ENCODE measurements around the gene SAC3D1. TPM values are rescaled to one million over a fixed set of nuclear protein-coding genes. Genes with fewer than 3 reads are reported as not detected.
A peak's percentile ranks its signal among the peaks of the same experiment; 100 is the strongest.

The SAC3D1 gene
- total and polyA plus RNA-seq, 9 of the 15 experiments (the other 6 are each of a cell fraction or from before 2014, with no cell fraction given) = 0.20 to 35.2 (median 5.8) TPM

- TF ChIP-seq TCF7L2 (IDR thresholded peaks at IDR 0.05; ENCODE audit: low read depth, low read length) = no peak
- TF ChIP-seq ZFX (CRISPR knock-in tag; IDR thresholded peaks at IDR 0.05) = peak; percentile 32; the same call in 1 of the 2 replicates
- 0 out of 2 replicates have a peak, but pooled peaks have one; percentile 58 for TF ChIP-seq SMARCA5 (IDR thresholded peaks at IDR 0.05)
- TF ChIP-seq RAD21 (CRISPR knock-in tag; conservative IDR thresholded peaks at IDR 0.05 in 1 of 2, IDR thresholded peaks at IDR 0.05 in 1 of 2) = peak; percentile 29 to 70
- TF ChIP-seq IFI16 (CRISPR knock-in tag; IDR thresholded peaks at IDR 0.05) = no peak
- TF ChIP-seq, protein P1, sequence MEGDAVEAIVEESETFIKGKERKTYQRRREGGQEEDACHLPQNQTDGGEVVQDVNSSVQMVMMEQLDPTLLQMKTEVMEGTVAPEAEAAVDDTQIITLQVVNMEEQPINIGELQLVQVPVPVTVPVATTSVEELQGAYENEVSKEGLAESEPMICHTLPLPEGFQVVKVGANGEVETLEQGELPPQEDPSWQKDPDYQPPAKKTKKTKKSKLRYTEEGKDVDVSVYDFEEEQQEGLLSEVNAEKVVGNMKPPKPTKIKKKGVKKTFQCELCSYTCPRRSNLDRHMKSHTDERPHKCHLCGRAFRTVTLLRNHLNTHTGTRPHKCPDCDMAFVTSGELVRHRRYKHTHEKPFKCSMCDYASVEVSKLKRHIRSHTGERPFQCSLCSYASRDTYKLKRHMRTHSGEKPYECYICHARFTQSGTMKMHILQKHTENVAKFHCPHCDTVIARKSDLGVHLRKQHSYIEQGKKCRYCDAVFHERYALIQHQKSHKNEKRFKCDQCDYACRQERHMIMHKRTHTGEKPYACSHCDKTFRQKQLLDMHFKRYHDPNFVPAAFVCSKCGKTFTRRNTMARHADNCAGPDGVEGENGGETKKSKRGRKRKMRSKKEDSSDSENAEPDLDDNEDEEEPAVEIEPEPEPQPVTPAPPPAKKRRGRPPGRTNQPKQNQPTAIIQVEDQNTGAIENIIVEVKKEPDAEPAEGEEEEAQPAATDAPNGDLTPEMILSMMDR (IDR thresholded peaks at IDR 0.05 in 2 of 3, conservative IDR thresholded peaks at IDR 0.05 in 1 of 3; ENCODE audit: insufficient read depth in 2 of 3, low read depth in 1 of 3, low read length in 3 of 3) = peak; percentile 69 to 73 (median 72)
- TF ChIP-seq TARDBP (IDR thresholded peaks at IDR 0.05) = no peak
- peak; percentile 27 for TF ChIP-seq BRD9 (IDR thresholded peaks at IDR 0.05; ENCODE audit: low read depth, partially characterized antibody)
- peak; percentile 57; the same call in 1 of the 2 replicates for TF ChIP-seq USF1 (CRISPR knock-in tag; IDR thresholded peaks at IDR 0.05)
- TF ChIP-seq YY1 (IDR thresholded peaks at IDR 0.05; ENCODE audit: borderline replicate concordance in 1 of 3, control insufficient read depth in 1 of 3, extremely low read depth in 1 of 3, insufficient read depth in 3 of 3, insufficient read length in 1 of 3, insufficient replicate concordance in 2 of 3, low read depth in 1 of 3, low read length in 2 of 3) = peak in 1 of 3 experiments; percentile 11
- TF ChIP-seq AFF4 (CRISPR knock-in tag; IDR thresholded peaks at IDR 0.05) = no peak
- TF ChIP-seq ESRRA (IDR thresholded peaks at IDR 0.05; ENCODE audit: borderline replicate concordance, low read depth) = peak; percentile 21; the same call in 1 of the 2 replicates
- TF ChIP-seq, protein P2, sequence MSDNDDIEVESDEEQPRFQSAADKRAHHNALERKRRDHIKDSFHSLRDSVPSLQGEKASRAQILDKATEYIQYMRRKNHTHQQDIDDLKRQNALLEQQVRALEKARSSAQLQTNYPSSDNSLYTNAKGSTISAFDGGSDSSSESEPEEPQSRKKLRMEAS (CRISPR knock-in tag; IDR thresholded peaks at IDR 0.05) = 0 out of 2 replicates have a peak, but pooled peaks have one; percentile 65
- TF ChIP-seq, protein P3, sequence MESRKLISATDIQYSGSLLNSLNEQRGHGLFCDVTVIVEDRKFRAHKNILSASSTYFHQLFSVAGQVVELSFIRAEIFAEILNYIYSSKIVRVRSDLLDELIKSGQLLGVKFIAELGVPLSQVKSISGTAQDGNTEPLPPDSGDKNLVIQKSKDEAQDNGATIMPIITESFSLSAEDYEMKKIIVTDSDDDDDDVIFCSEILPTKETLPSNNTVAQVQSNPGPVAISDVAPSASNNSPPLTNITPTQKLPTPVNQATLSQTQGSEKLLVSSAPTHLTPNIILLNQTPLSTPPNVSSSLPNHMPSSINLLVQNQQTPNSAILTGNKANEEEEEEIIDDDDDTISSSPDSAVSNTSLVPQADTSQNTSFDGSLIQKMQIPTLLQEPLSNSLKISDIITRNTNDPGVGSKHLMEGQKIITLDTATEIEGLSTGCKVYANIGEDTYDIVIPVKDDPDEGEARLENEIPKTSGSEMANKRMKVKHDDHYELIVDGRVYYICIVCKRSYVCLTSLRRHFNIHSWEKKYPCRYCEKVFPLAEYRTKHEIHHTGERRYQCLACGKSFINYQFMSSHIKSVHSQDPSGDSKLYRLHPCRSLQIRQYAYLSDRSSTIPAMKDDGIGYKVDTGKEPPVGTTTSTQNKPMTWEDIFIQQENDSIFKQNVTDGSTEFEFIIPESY (CRISPR knock-in tag; IDR thresholded peaks at IDR 0.05) = peak; percentile 59
- 0 out of 2 replicates have a peak, but pooled peaks have one; percentile 9 for TF ChIP-seq KLF1 (tag; IDR thresholded peaks at IDR 0.05)
- TF ChIP-seq ZNF780A (CRISPR knock-in tag; IDR thresholded peaks at IDR 0.05) = no peak
- TF ChIP-seq, protein P4, sequence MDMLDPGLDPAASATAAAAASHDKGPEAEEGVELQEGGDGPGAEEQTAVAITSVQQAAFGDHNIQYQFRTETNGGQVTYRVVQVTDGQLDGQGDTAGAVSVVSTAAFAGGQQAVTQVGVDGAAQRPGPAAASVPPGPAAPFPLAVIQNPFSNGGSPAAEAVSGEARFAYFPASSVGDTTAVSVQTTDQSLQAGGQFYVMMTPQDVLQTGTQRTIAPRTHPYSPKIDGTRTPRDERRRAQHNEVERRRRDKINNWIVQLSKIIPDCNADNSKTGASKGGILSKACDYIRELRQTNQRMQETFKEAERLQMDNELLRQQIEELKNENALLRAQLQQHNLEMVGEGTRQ (CRISPR knock-in tag; IDR thresholded peaks at IDR 0.05) = peak; percentile 68
Observed at GRCh38 chr11:65060913-65061408, 20.0 kb downstream of the SAC3D1 start (continued).
